GM21381 (cell line): ENCODE measurements around the gene XRCC4.

Experiments used
- ATAC-seq: cut with Tn5 transposase; IDR thresholded peaks from one replicate; pipeline ENCODE4 v1.9.1; 2021; ENCODE audit warnings: mild to moderate bottlenecking, moderate library complexity; ENCODE audit not compliant: unreplicated experiment

Gene XRCC4

GRCh38 chr5:83169571-83170337 is 92.4 kb downstream of the XRCC4 start:
- no peak for ATAC-seq

GRCh38 chr5:83172011-83172410 is 94.7 kb downstream of the XRCC4 start:
- no peak for ATAC-seq

- no peak for ATAC-seq
Measured at GRCh38 chr5:83172655-83173054, 95.3 kb downstream of the XRCC4 start.

GRCh38 chr5:83173826-83174225 is 96.5 kb downstream of the XRCC4 start:
- no peak for ATAC-seq

- no peak for ATAC-seq
Measured at GRCh38 chr5:83177803-83178202, 100.5 kb downstream of the XRCC4 start.

GRCh38 chr5:83179966-83180365 is 102.6 kb downstream of the XRCC4 start:
- no peak for ATAC-seq

GRCh38 chr5:83184534-83184933 is 107.2 kb downstream of the XRCC4 start:
- no peak for ATAC-seq

- no peak for ATAC-seq
Measured at GRCh38 chr5:83192947-83193346, 115.6 kb downstream of the XRCC4 start.

GRCh38 chr5:83197326-83197967 is 120.1 kb downstream of the XRCC4 start:
- ATAC-seq, result no peak

- ATAC-seq, result no peak
Measured at GRCh38 chr5:83199126-83199525, 121.8 kb downstream of the XRCC4 start.

GRCh38 chr5:83204651-83205050 is 127.3 kb downstream of the XRCC4 start:
- no peak for ATAC-seq

- ATAC-seq, result no peak
Measured at GRCh38 chr5:83209963-83210362, 132.6 kb downstream of the XRCC4 start.

- ATAC-seq, result no peak
Measured at GRCh38 chr5:83219077-83219476, 141.7 kb downstream of the XRCC4 start.

- ATAC-seq, result no peak
Measured at GRCh38 chr5:83219495-83219894, 142.1 kb downstream of the XRCC4 start.

GRCh38 chr5:83220331-83220730 is 143.0 kb downstream of the XRCC4 start:
- no peak for ATAC-seq

GRCh38 chr5:83222906-83223305 is 145.6 kb downstream of the XRCC4 start:
- no peak for ATAC-seq

- no peak for ATAC-seq
Measured at GRCh38 chr5:83227611-83228010, 150.3 kb downstream of the XRCC4 start.

- ATAC-seq, result no peak
Measured at GRCh38 chr5:83230511-83230910, 153.2 kb downstream of the XRCC4 start.

GRCh38 chr5:83244516-83244915 is 167.2 kb downstream of the XRCC4 start:
- no peak for ATAC-seq

GRCh38 chr5:83245037-83245436 is 167.7 kb downstream of the XRCC4 start:
- ATAC-seq, result no peak

GRCh38 chr5:83246071-83246470 is 168.7 kb downstream of the XRCC4 start:
- no peak for ATAC-seq

GRCh38 chr5:83249156-83249555 is 171.8 kb downstream of the XRCC4 start:
- no peak for ATAC-seq

- ATAC-seq, result no peak
Measured at GRCh38 chr5:83251849-83252248, 174.5 kb downstream of the XRCC4 start.
